ENCODE measurements around the gene HLCS.
"Not testable (repeated sequence)": the region's sequence is repeated elsewhere in the genome, so short reads cannot be mapped to it uniquely, and the experiment has no call there.

The HLCS gene

DNA sequence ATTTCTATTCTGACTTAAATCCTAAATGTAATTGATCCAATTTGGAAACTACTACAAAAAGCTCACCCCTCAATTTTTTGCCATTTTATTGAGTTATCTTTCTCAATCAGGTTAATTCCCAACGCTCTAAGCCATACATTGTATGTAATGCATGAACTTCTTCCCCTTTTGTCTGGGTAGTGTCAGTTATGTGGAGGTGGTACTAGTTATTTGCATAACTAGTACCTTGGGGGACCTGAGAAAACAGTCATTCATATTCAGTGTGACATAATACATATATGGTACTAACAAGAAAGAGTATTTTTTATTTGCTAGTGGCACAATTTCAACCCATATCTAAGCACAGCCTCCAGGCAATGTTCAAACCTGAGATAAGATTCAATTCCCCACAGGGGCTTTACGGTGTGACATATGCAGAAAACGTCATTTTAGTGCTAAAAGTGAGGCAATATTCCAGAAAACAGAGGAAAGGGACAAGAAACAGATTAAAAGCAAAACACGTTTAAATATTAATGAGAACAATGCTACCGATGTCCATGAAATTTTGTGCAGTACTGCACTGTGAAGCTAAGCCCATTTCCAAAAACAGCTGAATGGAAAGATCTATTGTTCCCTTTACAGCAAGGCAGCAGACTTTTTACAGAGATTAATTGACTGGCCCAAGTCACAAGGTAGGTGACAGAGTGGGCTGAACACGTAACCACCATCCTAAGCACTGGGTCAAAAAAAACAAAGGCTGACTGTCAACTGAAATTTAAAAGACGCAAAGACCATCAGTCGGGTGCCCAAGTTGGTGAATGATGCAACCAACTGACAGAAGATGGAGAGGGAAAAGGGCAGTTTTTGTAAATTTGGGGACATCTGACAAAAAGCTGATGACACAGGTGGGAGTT is 1.4 kb downstream of the HLCS start:
- no peaks in the 10 kb centered on the region for H3K27me3 ChIP-seq (ENCODE audit: control insufficient read depth in 1 of 2, insufficient read depth in 2 of 2, low read length in 2 of 2)
- peaks cover 4% of the 10 kb centered on the region for H3K36me3 ChIP-seq (ENCODE audit: insufficient read depth, low read length)
- peaks cover 13% of the 10 kb centered on the region for H3K4me1 ChIP-seq (ENCODE audit: insufficient read depth, low read length)
- no peaks in the 10 kb centered on the region for H3K9me3 ChIP-seq (ENCODE audit: low read length)
- H3K9ac ChIP-seq (ENCODE audit: low read length) = no peak overlapping the region
- H3K27ac ChIP-seq (ENCODE audit: low read depth, low read length) = no peak overlapping the region
- H3K4me3 ChIP-seq (ENCODE audit: low read depth in 1 of 2, low read length in 2 of 2) = peak overlapping the region in 1 of 2 donors; percentile 68

DNA sequence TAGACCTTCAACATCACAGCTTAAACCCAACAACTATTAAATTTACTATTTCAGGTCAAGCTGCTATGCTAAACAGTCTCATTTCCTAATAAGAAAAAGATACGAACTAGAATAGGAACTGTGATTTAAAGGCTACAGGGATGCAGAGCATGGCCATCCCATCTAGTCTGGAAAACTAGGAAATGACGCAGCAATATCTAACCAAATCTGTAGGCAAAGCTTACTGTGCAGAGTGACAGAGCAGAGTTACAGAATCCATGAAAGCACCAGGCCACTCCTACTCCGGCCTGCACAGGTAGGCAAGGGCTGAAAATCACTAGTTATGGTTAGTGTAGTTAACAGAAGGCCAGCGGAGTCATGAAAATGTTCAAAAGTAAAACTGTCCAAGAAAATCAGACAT is 2.1 kb downstream of the HLCS start:
- H3K9ac ChIP-seq (ENCODE audit: low read length) = no peak overlapping the region
- peaks cover 4% of the 10 kb centered on the region for H3K36me3 ChIP-seq (ENCODE audit: insufficient read depth, low read length)
- H3K27me3 ChIP-seq (ENCODE audit: control insufficient read depth in 1 of 2, insufficient read depth in 2 of 2, low read length in 2 of 2) = no peaks in the 10 kb centered on the region

DNA sequence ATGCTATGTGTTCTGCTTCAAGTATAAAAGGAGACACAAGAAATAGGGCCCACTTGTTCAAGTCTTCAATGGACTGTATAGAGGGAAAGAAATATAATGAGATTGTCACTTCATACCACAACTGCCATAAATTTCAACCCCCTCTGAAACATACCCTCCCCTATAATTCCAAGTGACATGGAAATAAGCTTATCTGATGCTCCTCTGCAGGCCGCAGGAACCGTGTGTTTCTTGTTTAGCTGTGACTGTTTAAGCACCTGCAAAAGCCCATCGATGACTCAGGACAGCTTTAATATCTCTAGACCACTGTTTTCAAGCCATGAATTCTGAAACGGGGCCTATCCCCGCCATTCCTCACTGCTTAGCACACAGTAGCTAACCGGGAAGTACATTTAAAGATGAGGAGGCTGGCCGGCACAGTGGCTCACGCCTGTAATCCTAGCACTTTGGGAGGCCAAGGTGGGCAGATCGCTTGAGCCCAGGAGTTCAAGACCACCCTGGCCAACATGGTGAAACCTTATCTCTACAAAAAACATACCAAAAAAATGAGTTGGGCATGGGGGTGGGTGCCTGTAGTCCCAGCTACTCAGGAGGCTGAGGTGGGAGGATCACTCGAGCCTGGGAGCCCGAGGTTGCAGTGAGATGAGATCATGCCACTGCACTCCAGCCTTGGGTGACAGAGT is 4.2 kb downstream of the HLCS start:
- Histone ChIP-seq H3K4me1 (ENCODE audit: insufficient read depth, low read length) (peaks cover 11% of the 10 kb centered on the region), H3K27me3 (ENCODE audit: control insufficient read depth in 1 of 2, insufficient read depth in 2 of 2, low read length in 2 of 2) (no peaks in the 10 kb centered on the region), H3K27ac (ENCODE audit: low read depth, low read length) (no peak overlapping the region), H3K4me3 (ENCODE audit: low read depth in 1 of 2, low read length in 2 of 2) (no peak overlapping the region), H3K36me3 (ENCODE audit: insufficient read depth, low read length) (peaks cover 4% of the 10 kb centered on the region), H3K9me3 (ENCODE audit: low read length) (no peaks in the 10 kb centered on the region), H3K9ac (ENCODE audit: low read length) (no peak overlapping the region)

More for the DNA sequence above, 2.1 kb downstream of the HLCS start:
- no peak overlapping the region for H3K4me3 ChIP-seq (ENCODE audit: low read depth in 1 of 2, low read length in 2 of 2)
- H3K9me3 ChIP-seq (ENCODE audit: low read length) = no peaks in the 10 kb centered on the region
- no peak overlapping the region for H3K27ac ChIP-seq (ENCODE audit: low read depth, low read length)
- H3K4me1 ChIP-seq (ENCODE audit: insufficient read depth, low read length) = peaks cover 13% of the 10 kb centered on the region

DNA sequence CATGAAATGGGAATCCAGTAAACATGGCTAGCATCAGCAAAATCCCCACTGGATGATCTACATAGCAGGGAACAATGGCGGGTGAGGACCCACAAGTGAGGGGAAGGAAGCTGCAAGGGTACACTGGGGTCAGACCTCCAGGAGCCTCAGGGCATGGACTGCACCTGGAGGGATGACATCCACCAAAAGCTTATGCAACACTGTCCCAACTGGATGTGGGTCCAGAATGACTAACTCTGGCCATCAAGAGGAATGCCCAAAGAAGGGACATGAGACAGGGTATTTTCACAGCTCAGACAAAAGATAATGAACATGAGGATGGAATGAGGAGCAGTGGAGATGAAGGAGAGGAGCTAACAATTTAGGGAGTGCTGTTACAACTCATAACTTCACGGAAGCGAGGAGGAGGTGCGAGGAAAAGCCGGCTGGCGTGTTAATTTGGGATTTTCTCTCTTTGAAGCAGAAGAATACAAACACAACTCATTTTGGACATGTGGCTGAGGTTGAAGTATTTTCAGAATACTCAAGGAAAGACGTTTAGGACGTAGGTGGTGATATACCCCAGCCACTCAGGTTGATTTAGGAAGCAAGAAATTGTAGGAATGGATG is 5.7 kb downstream of the HLCS start:
- H3K4me3 ChIP-seq (ENCODE audit: low read depth in 1 of 2, low read length in 2 of 2) = no peak overlapping the region
- H3K27me3 ChIP-seq (ENCODE audit: control insufficient read depth in 1 of 2, insufficient read depth in 2 of 2, low read length in 2 of 2) = no peaks in the 10 kb centered on the region
- H3K9me3 ChIP-seq (ENCODE audit: low read length) = no peaks in the 10 kb centered on the region
- H3K4me1 ChIP-seq (ENCODE audit: insufficient read depth, low read length) = peaks cover 6% of the 10 kb centered on the region
- H3K36me3 ChIP-seq (ENCODE audit: insufficient read depth, low read length) = peaks cover 4% of the 10 kb centered on the region
- no peak overlapping the region for H3K27ac ChIP-seq (ENCODE audit: low read depth, low read length)
- no peak overlapping the region for H3K9ac ChIP-seq (ENCODE audit: low read length)

DNA sequence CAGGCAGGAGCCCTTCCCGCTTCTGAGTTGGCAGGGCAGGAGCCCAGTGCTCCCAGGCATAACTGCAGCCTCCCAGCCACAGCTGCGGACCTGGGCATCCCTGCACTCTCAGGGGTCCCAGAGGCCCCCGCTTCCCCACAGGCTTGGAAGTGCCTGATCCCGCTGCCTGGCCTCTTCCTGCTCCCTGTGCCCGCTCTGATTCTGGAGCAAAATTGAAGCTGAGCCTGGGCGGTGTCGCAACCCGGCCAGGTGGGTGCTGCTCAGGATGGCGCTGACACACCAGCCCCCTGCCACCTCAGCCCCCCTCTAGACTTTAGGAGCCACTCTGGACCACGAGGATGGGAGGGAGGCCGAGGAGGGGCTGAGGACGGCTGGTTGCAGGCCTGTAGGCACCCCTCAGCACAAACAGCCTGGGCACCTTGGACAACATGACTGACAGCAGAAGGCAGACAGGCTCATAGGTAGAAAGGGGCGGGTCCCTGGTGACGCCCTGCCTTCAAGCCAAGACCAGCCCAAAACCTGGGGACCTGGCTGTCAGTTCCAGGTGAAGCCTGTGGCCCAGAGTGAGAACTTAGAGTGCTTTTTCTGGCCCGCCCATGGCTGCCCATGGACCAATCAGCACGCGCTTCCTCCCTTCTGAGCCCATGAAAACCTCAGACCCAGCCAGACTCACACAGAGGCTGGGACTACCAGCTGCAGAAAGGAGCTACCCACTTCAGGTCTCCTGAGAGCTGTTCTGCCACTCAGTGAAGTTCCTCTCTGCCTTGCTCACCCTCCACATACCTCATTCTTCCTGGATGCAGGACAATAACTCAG is 7.2 kb downstream of the HLCS start:
- H3K27me3 ChIP-seq (ENCODE audit: control insufficient read depth in 1 of 2, insufficient read depth in 2 of 2, low read length in 2 of 2) = no peaks in the 10 kb centered on the region
- no peaks in the 10 kb centered on the region for H3K4me1 ChIP-seq (ENCODE audit: insufficient read depth, low read length)
- H3K27ac ChIP-seq (ENCODE audit: low read depth, low read length) = no peak overlapping the region
- no peaks in the 10 kb centered on the region for H3K9me3 ChIP-seq (ENCODE audit: low read length)
- peaks cover 4% of the 10 kb centered on the region for H3K36me3 ChIP-seq (ENCODE audit: insufficient read depth, low read length)
- H3K9ac ChIP-seq (ENCODE audit: low read length) = no peak overlapping the region
- no peak overlapping the region for H3K4me3 ChIP-seq (ENCODE audit: low read depth in 1 of 2, low read length in 2 of 2)

DNA sequence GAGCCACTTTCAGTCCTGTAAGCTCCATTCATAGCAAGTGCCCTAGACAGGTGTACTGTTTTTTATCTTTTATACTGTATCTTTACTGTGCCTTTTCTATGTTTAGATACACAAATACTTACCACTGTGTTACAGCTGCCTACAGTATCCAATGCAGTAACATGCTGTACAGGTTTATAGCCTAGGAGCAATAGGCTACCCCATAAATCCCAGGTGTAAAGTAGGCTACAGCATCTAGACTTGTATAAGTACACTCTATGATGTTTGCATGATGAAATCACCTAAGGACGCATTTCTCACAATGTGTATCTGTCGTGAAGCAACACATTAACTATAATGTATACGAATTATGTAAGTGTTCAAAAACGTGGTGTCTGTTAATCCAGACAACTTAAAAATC is 10.7 kb downstream of the HLCS start:
- no peak overlapping the region for H3K4me3 ChIP-seq (ENCODE audit: low read depth in 1 of 2, low read length in 2 of 2)
- H3K27ac ChIP-seq (ENCODE audit: low read depth, low read length) = no peak overlapping the region
- H3K27me3 ChIP-seq (ENCODE audit: control insufficient read depth in 1 of 2, insufficient read depth in 2 of 2, low read length in 2 of 2) = no peaks in the 10 kb centered on the region
- H3K9me3 ChIP-seq (ENCODE audit: low read length) = no peaks in the 10 kb centered on the region
- no peaks in the 10 kb centered on the region for H3K4me1 ChIP-seq (ENCODE audit: insufficient read depth, low read length)
- H3K9ac ChIP-seq (ENCODE audit: low read length) = no peak overlapping the region
- peaks cover 12% of the 10 kb centered on the region for H3K36me3 ChIP-seq (ENCODE audit: insufficient read depth, low read length)

DNA sequence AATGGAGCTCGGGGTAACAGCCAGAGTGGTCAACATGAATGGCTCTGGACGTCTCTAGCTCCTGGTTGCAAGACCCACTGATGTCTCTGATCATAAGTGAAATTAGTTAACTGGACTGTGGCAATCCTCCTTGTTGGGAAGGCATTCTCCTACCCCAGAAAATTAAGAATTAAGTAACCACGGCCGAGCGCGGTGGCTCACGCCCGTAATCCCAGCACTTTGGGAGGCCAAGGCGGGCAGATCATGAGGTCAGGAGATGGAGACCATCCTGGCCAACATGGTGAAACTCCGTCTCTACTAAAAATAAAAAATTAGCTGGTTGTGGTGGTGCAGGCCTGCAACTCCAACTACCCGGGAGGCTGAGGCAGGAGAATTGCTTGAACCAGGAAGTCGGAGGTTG is 14.1 kb downstream of the HLCS start:
- H3K9ac ChIP-seq (ENCODE audit: low read length); H3K27me3 ChIP-seq (ENCODE audit: control insufficient read depth in 1 of 2, insufficient read depth in 2 of 2, low read length in 2 of 2); H3K9me3 ChIP-seq (ENCODE audit: low read length); H3K4me3 ChIP-seq (ENCODE audit: low read depth in 1 of 2, low read length in 2 of 2); H3K4me1 ChIP-seq (ENCODE audit: insufficient read depth, low read length); H3K27ac ChIP-seq (ENCODE audit: low read depth, low read length): not testable (repeated sequence)
- H3K36me3 ChIP-seq (ENCODE audit: insufficient read depth, low read length) = peaks cover 22% of the 10 kb centered on the region

DNA sequence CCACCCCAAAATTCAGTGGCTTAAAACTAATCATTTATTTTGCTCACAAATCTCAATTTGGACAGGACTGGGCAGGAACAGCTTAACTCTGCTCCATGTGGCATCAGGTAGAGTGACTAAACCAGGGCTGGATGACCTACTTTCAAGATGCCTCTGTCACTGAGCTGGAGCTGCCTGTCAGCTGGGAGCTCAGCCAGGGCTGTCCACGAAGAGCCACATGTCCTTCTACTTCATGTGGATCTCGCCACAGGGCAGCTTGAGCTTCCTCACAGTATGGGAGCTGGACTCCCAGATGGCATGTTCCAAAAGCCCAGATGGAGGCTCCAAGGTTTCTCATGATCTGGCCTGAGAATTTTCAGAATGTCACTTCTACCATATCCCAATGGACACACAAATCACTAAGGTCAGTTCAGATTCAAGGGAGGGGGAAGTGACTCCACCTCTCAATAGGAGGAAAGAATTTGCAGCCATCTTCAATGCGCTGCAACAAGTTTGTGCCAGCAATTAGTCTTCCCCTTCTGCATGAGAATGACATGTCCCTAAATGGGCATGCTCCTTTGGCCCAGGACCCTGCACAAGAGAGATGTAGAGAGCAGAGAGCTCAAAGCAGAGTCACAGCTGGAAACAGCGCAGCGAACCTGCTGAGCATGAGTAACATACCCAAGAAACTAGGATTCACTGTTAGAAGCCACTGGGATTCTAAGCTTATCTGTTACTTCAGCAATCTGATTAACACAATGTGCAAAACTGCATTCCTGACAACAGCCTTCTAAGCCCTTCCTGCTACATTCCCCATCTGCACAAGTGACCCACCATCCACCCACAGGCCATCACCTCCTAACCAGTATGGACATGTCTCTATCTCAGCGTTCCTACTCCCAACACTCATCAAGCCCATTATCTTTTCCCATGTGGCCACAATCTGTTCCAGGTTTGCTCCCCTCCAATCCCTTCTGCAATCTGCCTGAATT is 17.0 kb downstream of the HLCS start:
- Histone ChIP-seq H3K9ac (ENCODE audit: low read length) (no peak overlapping the region), H3K4me1 (ENCODE audit: insufficient read depth, low read length) (no peaks in the 10 kb centered on the region), H3K9me3 (ENCODE audit: low read length) (no peaks in the 10 kb centered on the region), H3K27me3 (ENCODE audit: control insufficient read depth in 1 of 2, insufficient read depth in 2 of 2, low read length in 2 of 2) (no peaks in the 10 kb centered on the region), H3K4me3 (ENCODE audit: low read depth in 1 of 2, low read length in 2 of 2) (no peak overlapping the region), H3K36me3 (ENCODE audit: insufficient read depth, low read length) (peaks cover 25% of the 10 kb centered on the region), H3K27ac (ENCODE audit: low read depth, low read length) (no peak overlapping the region)

DNA sequence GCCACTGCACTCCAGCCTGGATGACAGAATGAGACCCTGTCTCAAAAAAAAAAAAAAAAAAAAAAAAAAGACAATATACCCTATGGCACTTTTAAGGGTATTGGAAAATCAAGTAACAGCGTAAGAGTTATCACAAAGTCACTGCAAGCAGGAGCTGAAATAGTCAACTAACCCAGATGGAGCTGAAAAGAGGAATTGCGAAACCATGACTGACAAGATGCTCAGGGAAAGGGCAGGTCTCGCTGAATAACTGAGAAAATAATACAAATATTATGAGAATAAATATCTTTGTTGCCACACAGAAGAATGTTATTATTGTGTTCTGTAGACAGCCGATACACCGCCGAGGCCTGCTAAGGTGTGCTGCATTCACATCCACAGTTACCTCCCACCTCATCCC is 17.8 kb downstream of the HLCS start:
- H3K9ac ChIP-seq (ENCODE audit: low read length) = no peak overlapping the region
- no peak overlapping the region for H3K4me3 ChIP-seq (ENCODE audit: low read depth in 1 of 2, low read length in 2 of 2)
- H3K36me3 ChIP-seq (ENCODE audit: insufficient read depth, low read length) = peaks cover 25% of the 10 kb centered on the region
- no peaks in the 10 kb centered on the region for H3K9me3 ChIP-seq (ENCODE audit: low read length)
- H3K27me3 ChIP-seq (ENCODE audit: control insufficient read depth in 1 of 2, insufficient read depth in 2 of 2, low read length in 2 of 2) = no peaks in the 10 kb centered on the region
- no peak overlapping the region for H3K27ac ChIP-seq (ENCODE audit: low read depth, low read length)
- H3K4me1 ChIP-seq (ENCODE audit: insufficient read depth, low read length) = no peaks in the 10 kb centered on the region

DNA sequence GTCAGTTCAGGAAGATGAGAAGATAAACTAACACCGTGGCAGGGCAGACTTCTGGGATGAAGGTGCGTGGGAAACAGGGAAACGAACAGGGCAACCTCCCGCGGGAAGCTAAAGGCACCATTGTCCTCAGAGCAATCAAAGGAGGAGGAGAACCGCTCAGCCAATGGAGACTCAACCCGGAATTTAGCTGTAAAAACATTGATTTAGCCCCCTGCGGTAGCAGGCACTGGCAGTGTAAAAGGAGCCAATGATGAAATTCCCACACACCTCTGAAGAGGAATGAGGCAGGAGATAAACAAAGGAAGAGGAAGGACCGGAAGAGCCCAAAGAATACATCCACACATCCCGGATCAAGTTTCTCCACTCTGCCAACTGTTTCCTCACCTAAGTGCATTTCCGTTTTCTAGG is 19.5 kb downstream of the HLCS start:
- Histone ChIP-seq H3K9ac (ENCODE audit: low read length) (no peak overlapping the region), H3K9me3 (ENCODE audit: low read length) (no peaks in the 10 kb centered on the region), H3K4me1 (ENCODE audit: insufficient read depth, low read length) (no peaks in the 10 kb centered on the region), H3K27ac (ENCODE audit: low read depth, low read length) (no peak overlapping the region), H3K27me3 (ENCODE audit: control insufficient read depth in 1 of 2, insufficient read depth in 2 of 2, low read length in 2 of 2) (no peaks in the 10 kb centered on the region), H3K4me3 (ENCODE audit: low read depth in 1 of 2, low read length in 2 of 2) (no peak overlapping the region), H3K36me3 (ENCODE audit: insufficient read depth, low read length) (peaks cover 25% of the 10 kb centered on the region)
